Activated CD8-positive, alpha-beta memory T cell treated with anti-CD3 and anti-CD28 coated beads, Interleukin-2, amount 50 U/mL, for 4 hours (primary cell): ENCODE measurements around the gene RASGRF1.

Source experiments
- DNase-seq: peaks from one replicate; pipeline ENCODE4 v3.0.0-alpha.2; 2020

The RASGRF1 gene

GRCh38 chr15:78983146-78983918, 107.2 kb downstream of the RASGRF1 start:
- no peak for DNase-seq

- no peak for DNase-seq
Measured at GRCh38 chr15:78982736-78983135, 107.8 kb downstream of the RASGRF1 start.

- DNase-seq: no peak
Measured at GRCh38 chr15:78981532-78982313, 108.9 kb downstream of the RASGRF1 start.

- DNase-seq: no peak
Measured at GRCh38 chr15:78979456-78980320, 110.9 kb downstream of the RASGRF1 start.

GRCh38 chr15:78978601-78979179, 111.9 kb downstream of the RASGRF1 start:
- DNase-seq: no peak

- no peak for DNase-seq
Measured at GRCh38 chr15:78977591-78978347, 112.8 kb downstream of the RASGRF1 start.

GRCh38 chr15:78977091-78977571, 113.4 kb downstream of the RASGRF1 start:
- DNase-seq: no peak

- DNase-seq: no peak
Measured at GRCh38 chr15:78976691-78977090, 113.9 kb downstream of the RASGRF1 start.

- DNase-seq: no peak
Measured at GRCh38 chr15:78974272-78974918, 116.2 kb downstream of the RASGRF1 start.

GRCh38 chr15:78969687-78970349, 120.8 kb downstream of the RASGRF1 start:
- no peak for DNase-seq

GRCh38 chr15:78968539-78969271, 121.9 kb downstream of the RASGRF1 start:
- DNase-seq: no peak

- no peak for DNase-seq
Measured at GRCh38 chr15:78968114-78968513, 122.5 kb downstream of the RASGRF1 start.

- no peak for DNase-seq
Measured at GRCh38 chr15:78960308-78960707, 130.3 kb downstream of the RASGRF1 start.

GRCh38 chr15:78959360-78959759, 131.2 kb downstream of the RASGRF1 start:
- DNase-seq: no peak

GRCh38 chr15:78957416-78958093, 133.0 kb downstream of the RASGRF1 start:
- DNase-seq: no peak

- DNase-seq: no peak
Measured at GRCh38 chr15:78956937-78957336, 133.6 kb downstream of the RASGRF1 start.

GRCh38 chr15:78955355-78955754, 135.2 kb downstream of the RASGRF1 start:
- no peak for DNase-seq

- no peak for DNase-seq
Measured at GRCh38 chr15:78951841-78952238, 138.7 kb downstream of the RASGRF1 start.
